HG02852 (cell line): ENCODE results near the gene CLMP.

Source experiments
- ATAC-seq: cut with Tn5 transposase; IDR thresholded peaks from one replicate; pipeline ENCODE4 v1.9.1; 2021; ENCODE audit warnings: mild to moderate bottlenecking, moderate library complexity; ENCODE audit not compliant: unreplicated experiment

The CLMP gene

GRCh38 chr11:123191939-123192338 is 3.1 kb downstream of the CLMP start:
- no peak for ATAC-seq

GRCh38 chr11:123190518-123190917 is 4.5 kb downstream of the CLMP start:
- no peak for ATAC-seq

DNA sequence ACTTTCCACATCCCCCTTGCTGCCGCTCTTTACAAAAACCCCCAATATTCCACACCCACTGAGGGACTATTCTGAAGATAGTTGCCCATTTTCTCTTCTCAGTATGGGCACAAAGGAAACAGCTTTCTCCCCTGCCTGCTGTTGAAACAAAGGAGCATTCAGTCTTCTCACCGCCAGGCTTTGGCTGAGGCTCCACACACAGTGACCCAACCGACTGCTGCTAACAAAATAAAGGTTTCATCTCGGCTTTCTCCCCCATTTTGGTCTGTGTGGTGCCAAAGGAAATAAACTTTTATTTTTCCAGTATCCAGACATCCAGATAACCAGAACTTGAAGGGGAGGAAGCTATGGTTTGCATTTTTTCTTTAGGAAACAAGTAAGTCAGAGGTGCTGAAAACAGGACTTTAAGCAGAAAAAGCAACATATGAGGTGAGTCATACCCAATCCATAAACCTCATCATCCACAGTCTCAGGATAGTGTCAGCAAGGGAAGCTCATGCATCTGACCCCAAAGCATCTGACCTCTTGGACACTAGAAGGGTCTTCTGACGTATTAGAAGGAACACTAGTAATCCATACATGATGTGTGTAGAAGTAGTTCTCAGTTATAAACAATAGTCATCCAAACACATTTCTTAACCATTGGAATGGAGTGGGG is 6.4 kb downstream of the CLMP start:
- no peak for ATAC-seq

- ATAC-seq = no peak
Observed at GRCh38 chr11:123187665-123188507, 7.2 kb downstream of the CLMP start.

DNA sequence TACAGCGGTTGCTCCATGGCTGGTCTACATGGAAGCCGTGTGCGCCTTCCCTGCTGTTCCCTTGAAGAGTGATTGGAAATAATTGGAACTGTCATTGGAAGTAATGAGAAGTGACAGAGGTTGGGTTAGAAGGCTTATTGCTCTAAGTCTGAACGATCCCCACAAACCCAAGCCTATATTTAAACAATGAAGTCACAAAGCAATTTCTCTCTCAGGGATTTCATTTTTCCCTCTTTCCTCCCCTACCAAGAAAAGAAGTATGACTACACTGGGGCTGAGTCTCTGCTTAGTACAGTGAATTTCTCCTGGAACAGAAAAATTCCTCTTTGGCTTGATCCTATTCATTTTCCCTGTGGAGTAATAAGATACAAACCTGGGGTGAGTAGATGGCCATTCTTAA is 7.8 kb downstream of the CLMP start:
- no peak for ATAC-seq

DNA sequence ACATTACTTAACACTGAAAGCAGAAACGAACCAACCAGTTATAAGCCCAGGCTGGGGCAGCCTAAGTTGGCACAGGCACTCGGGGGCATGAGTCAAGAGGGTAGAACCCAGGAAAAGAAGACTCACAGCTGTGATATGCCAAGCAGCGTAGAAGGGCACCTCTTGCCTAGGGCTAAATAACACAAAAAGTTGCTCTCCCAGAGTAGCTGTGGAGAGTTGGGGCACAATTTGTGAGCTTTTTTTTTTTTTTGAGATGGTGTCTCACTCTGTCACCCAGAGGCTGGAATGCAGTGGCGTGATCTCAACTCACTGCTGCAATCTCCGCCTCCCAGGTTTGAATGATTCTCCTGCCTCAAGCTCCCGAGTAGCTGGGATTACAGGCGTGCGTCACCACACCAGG is 8.8 kb downstream of the CLMP start:
- no peak for ATAC-seq

DNA sequence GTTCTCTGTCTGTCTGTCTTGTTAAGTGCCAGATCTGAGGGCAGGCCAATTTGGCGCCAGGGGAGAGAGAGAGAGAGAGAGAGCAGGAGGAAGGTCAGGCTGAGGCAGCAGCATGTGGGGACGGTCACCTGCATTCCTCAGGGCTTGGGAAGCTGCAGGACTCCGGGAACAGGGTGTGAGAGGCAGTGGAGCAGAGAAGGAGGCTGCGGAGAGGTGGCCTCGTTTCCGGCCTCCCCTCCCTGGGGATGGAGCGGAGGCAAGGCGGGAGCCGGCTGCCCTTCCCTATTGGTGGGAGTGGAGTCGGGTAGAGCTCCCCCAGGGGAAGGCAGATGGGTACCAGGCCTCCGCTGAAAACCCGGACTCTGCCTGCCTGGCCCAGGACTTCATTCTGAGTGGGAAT is 9.7 kb downstream of the CLMP start:
- ATAC-seq = no peak

- ATAC-seq = no peak
Observed at GRCh38 chr11:123184531-123184930, 10.5 kb downstream of the CLMP start.

GRCh38 chr11:123183391-123184099 is 11.5 kb downstream of the CLMP start:
- no peak for ATAC-seq

DNA sequence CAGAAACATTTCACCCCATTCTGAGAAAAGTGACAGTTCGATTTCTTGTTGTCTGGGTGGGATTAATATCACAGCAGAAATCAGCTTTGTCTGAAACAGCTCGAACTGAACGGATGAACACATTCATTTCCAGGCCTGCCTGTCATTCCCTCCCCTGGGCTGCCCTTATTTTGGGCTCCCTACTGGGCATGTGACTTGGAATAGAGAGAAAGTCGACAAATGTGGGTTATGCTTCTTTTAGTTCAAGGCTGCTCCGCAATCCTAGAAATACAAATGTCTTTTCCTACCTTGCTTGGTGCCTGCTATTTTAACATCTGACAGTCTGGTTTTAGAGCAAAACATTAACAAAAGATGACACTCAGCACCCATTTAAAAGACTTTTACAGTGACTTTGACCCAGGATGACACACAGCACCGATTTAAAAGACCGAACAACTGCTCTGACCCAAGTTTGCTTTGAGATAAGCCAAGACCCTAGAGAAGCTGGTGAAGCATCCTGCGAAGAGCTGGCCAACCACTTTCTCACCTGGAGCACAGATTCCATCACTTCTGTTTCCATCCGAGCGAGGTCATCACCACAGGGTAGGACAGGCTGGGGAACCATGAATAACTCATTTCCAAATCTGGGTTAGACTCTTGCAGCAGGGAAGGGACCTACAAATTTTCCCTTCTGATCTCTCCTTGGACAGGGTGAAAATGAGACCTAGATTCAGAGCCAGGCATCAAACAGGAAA is 13.1 kb downstream of the CLMP start:
- no peak for ATAC-seq

DNA sequence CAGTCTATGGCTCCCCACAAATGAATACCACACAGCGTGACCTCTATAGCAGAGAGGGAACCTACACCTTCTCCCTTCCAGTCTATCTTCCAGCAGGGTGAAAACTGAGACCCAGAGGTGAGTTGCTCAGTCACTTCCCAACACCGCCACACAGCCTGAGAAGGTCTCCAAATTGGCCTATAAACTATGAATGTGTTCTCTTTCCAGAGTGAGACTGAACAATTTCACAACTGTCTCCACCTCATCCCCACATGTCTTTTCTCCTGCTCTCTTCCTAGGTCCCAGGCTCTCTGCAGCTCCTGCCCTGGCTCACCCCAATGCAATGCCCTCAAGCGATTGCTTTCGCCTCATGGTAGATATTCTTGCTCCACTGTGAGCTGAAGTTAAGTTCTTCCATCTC is 14.0 kb downstream of the CLMP start:
- ATAC-seq = no peak

DNA sequence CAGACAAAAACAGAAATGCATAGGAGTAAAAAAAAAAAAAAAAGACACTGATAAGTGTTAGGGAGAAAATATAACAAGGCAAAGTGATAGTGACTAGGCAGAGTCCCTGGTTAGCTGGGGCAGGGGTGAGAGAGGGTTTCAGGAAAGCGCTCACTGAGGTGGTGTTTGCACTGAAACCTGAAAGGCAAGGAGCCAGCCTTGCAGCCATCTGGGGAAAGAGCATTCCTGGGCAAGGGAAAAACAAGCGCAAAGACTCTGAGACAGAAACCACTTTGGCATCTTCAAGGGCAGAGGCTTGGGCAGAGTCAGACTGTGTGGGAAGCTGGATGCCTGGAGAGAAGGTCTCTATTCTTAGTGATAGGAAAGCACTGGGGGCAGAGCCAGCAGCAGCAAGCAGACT is 14.5 kb downstream of the CLMP start:
- no peak for ATAC-seq

GRCh38 chr11:123180166-123180565 is 14.9 kb downstream of the CLMP start:
- no peak for ATAC-seq

- ATAC-seq = no peak
Observed at GRCh38 chr11:123179586-123179985, 15.5 kb downstream of the CLMP start.

GRCh38 chr11:123178186-123178585 is 16.9 kb downstream of the CLMP start:
- ATAC-seq = no peak

- no peak for ATAC-seq
Observed at GRCh38 chr11:123176785-123177184, 18.3 kb downstream of the CLMP start.

- ATAC-seq = no peak
Observed at GRCh38 chr11:123174196-123175183, 20.6 kb downstream of the CLMP start.

- ATAC-seq = no peak
Observed at GRCh38 chr11:123173856-123174186, 21.2 kb downstream of the CLMP start.

- no peak for ATAC-seq
Observed at GRCh38 chr11:123173040-123173855, 21.8 kb downstream of the CLMP start.
